Nucleus accumbens (tissue), 56 donors: ENCODE measurements around the gene PCGF5.
"Not testable (repeated sequence)": the region's sequence is repeated elsewhere in the genome, so short reads cannot be mapped to it uniquely, and the experiment has no call there.

Experiments
- DNase-seq, 56 donors: peaks; one replicate each; lab custom pipeline; 2025; lab: John Stamatoyannopoulos, UW

PCGF5 gene

DNA sequence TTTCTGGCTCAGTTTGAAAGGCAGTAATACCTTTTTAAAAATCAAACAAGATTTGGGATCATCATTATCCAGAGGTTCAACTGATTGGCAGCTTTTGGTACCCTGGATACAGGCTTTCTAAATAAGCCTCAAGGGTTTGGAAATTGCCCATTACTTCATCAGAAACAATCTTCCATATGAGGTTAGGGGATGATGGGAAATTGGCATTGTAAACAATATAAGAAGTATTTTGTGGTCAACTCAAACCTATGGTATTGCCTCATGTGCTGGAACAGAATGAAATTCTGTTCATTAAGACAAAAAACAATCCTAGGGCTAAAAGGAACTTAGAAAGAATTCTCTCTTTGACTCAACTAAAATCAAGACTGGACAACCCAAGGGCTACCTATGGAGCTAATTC is 97.1 kb downstream of the PCGF5 start:
- DNase-seq, result no peak

DNA sequence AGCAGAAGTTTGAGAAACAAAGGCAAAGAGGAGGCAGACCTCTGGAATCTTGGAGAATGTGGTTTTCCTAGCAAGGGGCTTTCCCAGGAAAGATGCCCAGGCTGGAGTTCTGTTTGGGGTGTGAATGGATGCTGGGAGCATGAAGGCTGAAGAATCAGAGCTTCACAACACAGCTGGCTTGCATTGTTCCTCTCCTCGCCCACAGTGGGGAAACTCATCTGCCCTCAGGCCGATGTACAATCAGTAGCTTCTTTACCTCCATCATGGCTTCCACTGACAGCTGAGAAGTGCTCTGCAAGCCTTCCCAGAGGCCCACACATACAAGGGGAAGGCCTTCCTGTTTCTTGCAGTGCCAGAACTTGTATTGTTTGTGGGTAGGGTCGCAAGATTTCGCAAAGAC is 98.9 kb downstream of the PCGF5 start:
- DNase-seq, result no peak

DNA sequence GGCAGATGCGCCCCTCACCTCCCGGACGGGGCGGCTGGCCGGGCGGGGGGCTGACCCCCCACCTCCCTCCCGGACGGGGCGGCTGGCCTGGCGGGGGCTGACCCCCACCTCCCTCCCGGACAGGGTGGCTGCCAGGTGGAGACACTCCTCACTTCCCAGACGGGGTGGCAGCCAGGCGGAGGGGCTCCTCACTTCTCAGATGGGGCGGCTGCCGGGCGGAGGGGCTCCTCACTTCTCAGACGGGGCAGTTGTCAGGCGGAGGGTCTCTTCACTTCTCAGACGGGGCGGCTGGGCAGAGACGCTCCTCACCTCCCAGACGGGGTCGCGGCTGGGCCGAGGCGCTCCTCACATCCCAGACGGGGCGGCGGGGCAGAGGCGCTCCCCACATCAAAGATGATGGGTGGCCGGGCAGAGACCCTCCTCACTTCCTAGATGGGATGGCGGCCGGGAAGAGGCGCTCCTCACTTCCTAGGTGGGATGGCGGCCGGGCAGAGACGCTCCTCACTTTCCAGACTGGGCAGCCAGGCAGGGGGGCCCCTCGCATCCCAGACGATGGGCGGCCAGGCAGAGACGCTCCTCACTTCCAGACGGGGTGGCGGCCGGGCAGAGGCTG is 102.9 kb downstream of the PCGF5 start:
- DNase-seq, result not testable (repeated sequence)

DNA sequence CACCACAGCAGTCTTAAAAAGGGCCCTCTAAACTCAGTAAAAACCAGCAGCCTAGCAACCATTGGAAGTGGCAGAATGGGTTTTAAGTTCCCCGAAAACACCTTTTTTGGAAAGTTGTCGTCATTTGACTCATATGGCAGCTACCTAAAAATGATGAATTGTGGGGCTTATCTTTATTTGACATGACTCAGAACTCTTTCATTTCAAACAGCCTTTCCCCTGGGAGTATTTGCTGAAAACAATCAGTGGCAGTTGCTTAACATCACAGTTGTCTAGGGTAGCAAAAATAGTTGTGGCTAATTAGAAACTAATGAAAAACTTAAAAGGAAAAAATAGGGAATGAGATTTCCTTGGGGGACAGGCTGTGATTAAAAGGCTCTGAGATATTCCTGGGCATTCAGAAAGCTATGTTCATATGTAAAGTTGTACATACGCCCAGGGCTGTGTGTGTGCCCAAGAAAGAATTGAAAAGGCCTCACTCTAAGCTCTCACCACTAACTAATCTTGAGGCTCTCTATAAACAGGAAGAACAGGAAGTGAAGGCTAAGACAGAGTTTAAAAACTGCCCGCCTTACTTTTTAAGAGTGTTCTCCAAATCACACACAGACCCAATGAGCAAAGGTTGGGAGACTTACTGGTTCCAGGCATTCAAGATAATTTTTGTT is 108.0 kb downstream of the PCGF5 start:
- DNase-seq, result no peak
